HL-60 (cell line): ENCODE results near the gene FAM78B.

Experiments used
- CTCF ChIP-seq: IDR thresholded peaks from one replicate; pipeline ENCODE4 v1.5.1; 2011; ENCODE audit warnings: low read length, control low read depth, inconsistent platforms; ENCODE audit not compliant: insufficient read depth
- GABPA ChIP-seq: IDR thresholded peaks from 2 replicates; pipeline ENCODE4 v1.6.1; 2012; ENCODE audit warnings: low read depth
- POLR2AphosphoS5 ChIP-seq: IDR thresholded peaks from 2 replicates; pipeline ENCODE4 v1.6.1; 2012; ENCODE audit warnings: low read depth
- REST ChIP-seq: IDR thresholded peaks from 2 replicates; pipeline ENCODE4 v1.6.1; 2012; ENCODE audit warnings: low read depth; ENCODE audit not compliant: insufficient replicate concordance
- SPI1 ChIP-seq: IDR thresholded peaks from 2 replicates; pipeline ENCODE4 v1.6.1; 2012; ENCODE audit warnings: low read depth, mild to moderate bottlenecking, borderline replicate concordance

GRCh38 chr1:166122873-166123466, 43.8 kb downstream of the FAM78B start:
- TF ChIP-seq CTCF (no peak), POLR2AphosphoS5 (no peak), SPI1 (no peak), REST (no peak), GABPA (no peak)
